GM21381 (cell line): ENCODE measurements around the gene KLF15.

Experiments
- ATAC-seq: cut with Tn5 transposase; IDR thresholded peaks from one replicate; pipeline ENCODE4 v1.9.1; 2021; ENCODE audit warnings: mild to moderate bottlenecking, moderate library complexity; ENCODE audit not compliant: unreplicated experiment

The KLF15 gene

DNA sequence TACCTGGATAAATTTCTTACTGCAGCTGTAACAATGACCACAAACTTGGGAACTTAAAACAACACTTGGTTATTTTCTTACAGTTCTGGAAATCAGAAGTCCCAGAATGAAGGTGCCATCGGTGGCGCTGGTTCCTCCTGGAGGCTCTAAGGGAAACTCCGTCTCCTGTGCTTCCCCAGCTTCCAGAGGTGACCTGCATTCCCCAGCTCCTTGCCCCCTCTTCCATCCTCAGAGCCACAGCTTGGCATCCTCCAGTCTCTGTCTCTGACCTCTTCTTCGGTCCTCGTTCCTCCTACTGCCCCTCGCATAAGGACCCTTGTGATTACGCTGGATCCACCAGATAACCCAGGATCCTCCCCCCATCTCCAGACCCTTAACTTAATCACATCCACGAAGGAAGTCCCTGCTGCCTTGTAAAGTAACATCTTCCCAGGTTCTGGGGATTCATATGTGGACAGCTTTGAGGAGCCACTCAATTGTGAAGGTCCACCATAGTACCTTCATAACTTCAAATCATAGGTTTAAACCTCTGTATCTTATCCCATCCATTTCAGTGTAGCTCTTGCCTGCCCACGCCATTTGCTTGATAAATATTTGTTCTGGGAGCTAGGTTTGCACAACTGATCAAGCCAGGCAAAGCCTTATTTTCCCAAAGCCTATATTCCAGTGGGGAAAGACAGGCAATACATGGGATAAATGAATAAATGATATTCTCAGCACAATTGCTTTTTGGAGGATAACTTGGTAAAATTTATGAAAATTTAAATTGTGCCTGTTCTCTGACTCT, 34.8 kb downstream of the KLF15 start:
- no peak for ATAC-seq

DNA sequence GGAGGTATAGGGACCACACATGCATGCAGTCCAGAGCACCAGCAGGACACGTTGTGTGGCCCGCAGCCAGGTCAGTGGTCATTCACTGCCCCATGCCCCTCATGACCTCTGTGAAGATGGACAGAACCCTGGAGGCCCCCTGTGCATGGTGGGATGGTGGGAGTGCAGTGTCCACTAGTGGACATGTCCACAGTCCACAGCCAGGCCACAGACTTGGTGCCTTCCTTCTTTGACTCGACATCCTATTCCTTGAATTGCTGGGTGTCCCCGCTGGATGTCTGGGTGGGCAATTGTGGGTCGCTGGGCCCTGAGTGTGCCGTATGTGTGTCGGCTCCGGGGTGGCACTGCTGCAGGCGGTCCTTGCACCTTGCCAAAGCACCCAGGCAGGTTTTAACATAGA, 35.7 kb downstream of the KLF15 start:
- ATAC-seq: no peak

DNA sequence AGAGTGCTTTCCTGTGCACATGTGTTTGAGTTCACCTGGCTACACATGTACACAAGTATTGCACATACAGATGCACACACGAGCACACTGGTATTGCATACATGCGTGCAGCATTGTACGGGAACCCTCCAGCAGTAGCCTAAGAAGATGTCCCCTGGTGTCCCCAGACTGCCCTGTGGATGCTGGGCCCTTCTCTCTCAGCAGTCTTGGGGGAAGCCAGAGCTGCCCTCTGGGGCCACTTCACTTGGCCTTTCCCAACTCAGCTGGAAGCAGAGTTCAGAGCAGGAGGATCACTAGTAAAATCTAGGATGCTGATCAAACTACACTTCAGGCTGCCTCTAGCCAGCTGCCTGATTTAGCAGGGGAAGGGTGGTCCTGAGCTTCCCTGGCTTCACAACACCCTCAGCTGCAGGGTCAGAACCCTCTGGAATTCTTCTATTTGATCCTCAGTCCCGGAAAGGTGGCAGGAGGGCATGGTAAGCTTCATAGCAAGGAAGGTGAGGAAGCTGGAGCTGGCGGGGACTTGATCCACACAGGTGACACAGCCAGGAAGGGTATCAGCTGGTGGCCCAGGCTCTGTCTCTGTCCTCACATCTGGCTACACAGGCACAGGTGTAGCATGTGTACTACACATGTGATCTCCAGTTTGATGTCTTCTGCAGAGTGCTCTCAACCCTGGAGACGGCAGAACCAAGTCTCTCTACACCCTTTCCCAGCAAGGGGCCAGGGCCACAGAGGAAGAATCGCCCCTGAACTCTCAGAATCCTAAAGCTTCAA, 36.5 kb downstream of the KLF15 start:
- no peak for ATAC-seq

DNA sequence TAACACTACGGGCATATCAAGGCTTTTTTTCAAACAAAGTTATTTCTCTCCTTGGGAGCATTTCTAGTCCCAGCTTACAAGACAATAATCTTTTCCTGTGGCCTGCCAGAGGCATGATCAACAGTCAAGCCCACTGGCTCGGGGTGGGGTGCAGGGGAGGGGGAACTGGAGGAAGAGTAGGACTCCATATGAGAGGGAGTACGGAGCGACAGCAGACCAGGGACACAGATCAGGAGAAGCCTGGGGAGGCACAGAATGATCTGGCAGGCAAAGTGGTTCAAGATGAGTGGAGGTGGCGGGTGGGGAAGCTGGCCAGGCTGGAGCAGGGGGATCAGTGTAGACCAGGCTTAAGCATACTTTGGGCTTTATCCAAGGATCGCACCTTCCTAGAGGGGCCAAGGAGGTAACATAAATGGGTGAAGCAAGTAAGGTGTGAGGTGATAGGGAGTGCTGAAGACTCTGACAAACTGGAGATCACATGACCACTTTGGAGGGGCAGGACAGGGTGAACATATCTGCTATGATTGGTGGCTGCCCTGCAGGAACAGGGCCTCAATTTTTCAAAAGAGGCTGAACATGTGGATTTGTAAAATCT, 37.4 kb downstream of the KLF15 start:
- ATAC-seq: no peak

DNA sequence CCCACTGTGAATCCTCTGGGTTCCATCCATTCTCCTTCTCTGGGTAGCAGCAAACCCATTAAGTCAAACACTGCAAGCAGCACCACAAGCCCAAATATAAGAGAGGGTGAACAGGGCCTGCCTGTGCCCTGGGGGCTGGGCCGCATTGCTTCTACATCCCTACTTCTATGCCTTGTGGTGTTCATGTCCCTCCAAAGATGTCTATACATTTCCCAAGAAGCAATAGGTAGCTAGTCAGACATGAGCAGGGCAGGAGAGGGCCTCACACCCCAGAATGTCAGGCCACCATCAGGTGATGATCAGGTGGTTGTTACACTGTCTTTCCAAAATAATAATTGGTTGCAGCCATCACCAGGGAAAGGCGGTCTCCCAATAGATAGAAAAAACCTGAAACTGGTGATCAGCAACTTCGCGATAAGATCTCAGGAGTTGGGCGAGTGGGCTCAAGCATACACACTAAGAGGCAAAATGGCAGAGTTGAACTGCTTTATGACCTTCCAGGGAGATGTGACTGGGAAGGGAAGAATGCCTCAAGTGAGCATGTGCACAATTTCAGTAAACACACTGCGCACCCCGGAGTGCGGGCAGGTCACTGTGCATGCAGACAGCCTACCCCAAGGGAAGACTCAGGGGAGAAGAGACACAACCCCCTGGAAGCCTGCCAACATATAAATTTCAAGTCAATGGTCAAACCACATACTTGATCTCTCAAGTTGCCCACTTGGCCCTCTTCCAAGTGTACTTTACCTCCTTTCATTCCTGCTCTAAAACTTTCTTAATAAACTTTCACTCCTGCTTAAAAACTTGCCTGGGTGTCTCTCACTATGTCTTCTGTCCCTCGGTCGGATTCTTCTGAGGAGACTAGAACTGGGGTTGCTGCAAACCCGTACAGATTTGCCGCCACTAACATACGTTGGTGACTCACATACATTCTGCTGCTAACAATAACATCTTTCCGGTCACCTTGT, 39.9 kb downstream of the KLF15 start:
- no peak for ATAC-seq

DNA sequence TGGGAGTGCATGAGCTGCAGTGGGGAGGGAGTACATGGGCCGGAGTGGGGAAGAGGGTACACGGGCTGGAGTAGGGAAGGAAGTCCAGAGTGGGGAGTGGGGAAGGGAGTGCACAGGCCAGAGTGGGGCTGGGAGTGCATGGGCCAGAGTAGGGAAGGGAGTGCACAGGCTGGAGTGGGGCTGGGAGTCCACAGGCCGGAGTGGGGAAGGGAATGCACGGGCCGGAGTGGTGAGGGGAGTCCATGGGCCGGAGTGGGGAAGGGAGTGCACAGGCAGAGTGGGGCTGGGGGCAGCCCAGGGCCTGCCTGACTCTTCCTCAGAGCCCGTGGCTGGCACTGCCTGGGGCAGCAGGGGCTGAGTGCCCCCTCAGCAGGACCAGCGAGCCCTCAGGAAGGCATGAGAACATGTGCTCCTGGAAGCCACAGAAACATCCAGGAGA, 40.7 kb downstream of the KLF15 start:
- no peak for ATAC-seq

DNA sequence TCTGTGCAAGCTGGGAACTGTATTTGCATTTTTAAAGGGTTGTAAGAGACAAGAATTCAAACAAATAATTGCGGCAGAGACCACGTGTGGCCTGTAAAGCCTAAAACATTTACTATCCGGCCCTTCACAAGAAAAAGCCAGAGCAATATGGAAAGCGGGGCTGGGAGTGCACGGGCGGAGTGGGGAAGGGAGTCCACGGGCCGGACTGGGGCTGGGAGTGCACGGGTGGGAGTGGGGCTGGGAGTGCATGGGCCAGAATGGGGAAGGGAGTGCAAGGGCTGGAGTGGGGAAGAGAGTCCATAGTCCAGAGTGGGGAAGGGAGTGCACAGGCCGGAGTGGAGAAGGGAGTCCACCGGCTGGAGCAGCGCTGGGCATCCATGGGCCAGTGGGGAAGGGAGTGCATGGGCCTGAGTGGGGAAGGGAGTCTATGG, 41.2 kb downstream of the KLF15 start:
- no peak for ATAC-seq

DNA sequence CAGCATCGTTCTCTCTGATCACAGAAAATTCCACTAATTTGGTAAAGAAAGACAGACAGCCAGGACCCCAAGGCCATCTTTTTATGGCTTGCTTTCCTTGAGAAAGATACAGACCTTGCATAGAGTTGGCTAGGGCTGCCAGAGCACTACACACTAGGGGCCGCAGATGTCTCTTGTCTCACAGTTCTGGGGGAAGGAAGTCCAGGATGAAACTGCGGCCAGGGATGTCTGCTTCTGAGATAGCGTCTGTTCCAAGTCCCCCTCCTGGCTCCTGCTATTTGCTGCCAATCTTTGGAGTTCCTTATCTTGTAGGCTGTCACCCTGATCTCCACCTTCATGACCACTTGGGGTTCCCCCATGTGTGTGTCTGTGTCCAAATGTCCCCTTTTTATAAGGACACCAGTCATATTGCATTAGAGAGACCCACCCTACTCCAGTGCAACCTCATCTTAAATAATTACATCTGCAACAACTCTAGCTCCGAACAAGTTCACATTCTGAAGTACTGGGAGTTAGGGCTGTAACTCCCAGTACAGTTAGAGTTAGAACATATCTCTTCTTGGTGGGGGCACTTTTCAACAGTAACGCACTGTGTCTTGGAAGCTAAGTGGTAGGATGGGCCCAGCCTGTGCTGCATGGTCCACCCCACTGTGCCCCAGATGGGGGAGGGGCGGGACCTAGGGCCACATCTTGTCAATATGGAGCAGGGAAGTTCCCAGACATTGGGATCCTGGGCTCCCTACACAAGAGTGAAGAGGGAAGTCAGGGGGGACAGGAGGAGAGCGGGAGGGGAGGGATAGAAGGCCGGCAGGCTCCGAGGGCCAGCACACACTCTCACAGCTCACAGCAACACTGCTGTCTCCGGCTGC, 42.2 kb downstream of the KLF15 start:
- ATAC-seq: no peak

DNA sequence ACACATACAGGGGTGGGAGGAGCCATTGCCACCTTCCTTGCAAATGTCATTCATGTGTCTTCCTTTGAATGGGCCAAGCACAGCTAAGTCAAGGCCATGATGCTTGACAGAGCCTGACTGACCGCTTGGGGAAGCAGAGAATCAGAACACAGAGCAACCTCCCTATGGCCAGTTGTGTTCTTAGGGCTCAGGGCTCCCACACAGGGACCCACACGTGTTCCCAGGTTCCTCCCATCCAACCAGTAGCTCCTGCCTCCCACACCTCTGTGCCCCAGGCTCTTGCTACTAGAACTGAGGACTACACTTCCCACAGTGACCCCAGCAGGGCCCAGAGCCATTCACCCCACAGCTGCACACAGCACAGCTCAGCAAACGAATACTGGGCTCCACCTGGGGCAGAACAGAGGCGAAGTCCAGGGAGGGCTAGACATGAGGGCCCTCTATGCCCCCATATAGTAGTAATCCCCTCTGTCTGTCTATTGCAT, 42.9 kb downstream of the KLF15 start:
- ATAC-seq: no peak

DNA sequence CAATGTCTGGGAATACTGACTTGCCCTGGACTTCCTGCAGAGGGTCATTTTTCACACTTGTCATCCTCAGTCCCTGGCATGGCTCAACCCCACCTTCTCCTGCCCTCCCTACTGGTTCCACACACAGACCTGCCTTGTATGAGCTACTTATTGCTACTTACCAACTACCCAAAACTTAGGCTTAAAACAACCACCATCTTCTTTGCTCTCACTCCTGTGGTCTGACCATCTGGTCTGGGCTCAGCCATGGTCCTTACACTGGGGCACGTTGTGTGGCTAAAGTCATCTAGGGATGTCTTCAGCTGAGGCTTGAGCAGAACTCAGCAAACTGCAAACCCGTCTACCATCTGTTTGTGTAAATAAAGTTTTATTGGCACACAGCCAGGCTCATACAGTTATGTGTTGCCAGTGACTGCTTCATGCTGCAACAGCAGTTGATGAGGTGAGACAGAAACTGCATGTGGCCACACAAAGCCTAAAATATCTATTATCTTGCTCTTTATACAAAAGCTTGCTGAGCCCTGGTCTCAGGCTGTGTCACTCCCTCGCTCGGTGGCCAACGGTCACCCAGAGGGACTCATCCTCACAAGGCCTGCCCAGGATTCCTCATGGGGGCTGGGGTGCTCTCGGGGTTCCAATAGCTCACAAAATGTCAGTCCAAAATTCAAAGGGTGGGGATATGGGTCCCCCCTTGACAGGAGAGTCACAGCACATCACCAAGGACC, 43.5 kb downstream of the KLF15 start:
- ATAC-seq: no peak

DNA sequence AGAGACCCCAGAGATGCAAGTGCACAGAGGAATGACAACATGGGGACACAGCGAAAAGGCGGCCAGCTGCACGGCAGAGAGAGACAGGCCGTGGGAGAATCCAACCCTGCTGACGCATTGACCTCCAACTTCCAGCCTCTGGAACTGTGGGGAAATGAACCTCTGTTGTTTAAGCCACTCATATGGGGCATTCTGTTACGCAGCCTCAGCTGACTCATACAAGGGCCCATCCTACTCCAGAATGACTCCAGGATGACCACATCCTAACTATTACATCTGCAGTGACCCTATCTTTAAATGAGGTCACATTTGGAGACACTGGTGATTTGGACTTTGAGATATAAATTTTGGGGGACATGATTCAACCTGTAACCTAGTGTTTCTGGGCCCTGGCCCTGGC, 44.0 kb downstream of the KLF15 start:
- no peak for ATAC-seq

DNA sequence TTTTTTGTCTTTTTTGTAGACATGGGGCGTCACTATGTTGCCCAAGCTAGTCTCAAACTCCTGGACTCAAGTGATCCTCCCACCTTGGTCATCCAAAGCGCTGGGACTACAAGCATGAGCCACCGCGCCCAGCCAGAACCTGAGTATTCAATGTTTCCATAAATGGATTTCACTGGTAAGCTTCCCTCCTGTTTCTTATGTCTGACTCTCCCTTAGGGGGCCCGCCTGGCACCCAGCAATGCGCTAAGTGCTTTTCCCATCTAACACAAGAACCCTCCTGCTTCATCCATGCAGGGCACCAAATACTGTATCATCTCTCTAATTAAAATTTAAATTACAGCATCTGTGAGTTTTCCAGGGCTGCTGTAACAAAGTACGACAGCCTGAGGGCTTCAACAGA, 44.9 kb downstream of the KLF15 start:
- ATAC-seq: no peak

DNA sequence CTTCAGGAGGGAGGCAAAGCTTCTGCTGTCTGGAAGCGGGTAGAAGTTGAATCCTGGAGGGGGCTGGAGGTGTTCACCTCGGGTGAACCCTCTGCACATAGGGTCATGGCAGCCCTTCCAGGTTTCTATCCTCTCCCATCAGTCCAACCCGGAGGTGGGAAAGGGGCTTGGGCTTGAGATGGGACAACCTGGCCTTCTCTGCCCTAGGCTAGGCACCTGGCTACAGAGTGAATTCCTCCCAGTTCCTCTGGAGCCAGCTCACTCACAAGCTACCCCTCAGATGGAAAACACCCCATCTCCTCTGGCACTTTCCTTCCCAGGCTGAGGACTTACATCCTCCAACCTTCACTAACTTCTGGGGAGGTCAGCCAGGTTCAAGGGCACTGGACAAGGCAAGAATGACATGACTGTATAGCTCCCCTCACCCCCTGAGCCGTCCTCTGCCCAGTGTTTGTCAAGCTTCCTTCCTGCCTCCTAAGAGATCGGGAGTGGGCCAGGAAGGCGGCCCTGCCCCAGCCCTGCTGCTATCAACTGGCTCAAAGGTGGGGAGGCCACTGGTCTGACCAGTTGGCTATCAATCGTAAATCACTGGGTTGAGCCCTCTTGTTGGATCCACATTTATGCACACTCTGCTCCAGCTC, 45.8 kb downstream of the KLF15 start:
- ATAC-seq: no peak

DNA sequence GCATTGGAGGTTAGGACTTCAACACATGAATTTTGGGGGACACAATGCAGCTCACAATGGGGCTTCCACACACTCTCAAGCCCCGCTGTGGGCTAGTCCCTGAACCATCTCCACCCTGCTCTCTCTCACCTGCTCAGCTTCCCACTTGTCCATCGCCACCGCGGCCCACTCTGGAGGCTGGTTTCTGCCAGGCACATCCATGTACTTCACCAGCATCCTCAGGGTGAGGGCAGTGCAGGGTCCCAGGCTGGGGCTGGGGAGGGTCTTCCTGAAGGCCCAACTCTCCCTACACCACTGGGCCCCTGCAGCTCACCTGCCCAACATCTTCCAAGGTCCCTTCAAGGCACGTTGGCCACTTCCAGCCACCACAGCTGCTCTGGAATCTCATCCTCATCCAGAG, 46.4 kb downstream of the KLF15 start:
- no peak for ATAC-seq

DNA sequence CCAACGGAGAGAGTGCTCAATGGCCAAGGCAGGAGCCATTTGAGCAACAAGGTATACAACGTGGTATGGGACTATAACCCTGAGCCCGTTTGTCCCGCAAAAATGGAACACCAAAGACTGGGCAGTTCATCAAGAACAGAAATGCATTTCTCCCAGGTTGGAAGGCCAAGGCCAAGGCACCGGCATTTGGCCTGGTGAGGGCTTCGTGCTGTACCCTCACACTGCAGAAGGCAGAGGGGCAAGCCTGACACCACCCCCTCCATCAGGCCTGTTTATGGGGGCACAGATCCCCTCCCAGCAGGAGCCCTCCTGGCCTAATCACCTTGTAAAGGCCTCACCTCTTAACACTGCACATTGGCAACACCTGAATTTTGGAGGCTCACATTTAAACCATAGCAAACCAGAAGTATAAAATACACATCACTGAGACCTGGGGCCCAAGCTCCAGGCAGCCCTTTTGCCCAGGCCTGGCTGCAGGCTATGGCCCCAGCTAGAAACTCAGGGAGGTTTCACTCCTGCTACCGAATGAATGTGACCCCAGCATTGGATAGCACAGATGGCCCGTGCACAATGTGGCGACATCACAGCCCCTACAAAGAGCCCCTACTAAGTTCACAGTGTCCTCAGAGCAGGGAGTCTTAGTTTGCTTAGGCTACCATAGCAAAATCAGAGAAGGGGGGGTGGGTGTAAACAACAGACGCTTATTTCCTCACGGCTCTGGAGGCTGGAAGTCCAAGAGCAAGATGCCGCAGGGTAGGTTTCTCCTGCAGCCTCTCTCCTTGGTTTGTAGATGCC, 47.1 kb downstream of the KLF15 start:
- no peak for ATAC-seq

DNA sequence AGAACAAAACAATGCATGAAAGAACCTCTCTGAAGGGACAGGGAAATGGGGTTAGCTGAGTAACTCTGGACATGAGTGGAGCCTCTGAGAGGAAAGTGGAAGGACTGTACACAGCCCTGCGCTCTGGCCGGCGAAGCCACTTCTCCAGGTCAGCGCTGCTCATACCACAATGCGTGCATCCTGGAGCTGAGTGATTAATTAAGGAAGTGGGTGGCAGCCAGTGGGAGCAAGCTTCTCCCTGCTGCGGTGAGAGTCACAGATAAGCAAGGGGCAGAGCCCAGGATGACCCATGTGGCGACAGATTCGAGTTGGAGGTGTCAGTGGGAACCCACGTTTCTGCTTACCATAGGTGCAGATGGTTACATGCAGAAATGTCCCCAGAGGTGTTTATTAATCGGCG, 48.0 kb downstream of the KLF15 start:
- ATAC-seq: no peak

DNA sequence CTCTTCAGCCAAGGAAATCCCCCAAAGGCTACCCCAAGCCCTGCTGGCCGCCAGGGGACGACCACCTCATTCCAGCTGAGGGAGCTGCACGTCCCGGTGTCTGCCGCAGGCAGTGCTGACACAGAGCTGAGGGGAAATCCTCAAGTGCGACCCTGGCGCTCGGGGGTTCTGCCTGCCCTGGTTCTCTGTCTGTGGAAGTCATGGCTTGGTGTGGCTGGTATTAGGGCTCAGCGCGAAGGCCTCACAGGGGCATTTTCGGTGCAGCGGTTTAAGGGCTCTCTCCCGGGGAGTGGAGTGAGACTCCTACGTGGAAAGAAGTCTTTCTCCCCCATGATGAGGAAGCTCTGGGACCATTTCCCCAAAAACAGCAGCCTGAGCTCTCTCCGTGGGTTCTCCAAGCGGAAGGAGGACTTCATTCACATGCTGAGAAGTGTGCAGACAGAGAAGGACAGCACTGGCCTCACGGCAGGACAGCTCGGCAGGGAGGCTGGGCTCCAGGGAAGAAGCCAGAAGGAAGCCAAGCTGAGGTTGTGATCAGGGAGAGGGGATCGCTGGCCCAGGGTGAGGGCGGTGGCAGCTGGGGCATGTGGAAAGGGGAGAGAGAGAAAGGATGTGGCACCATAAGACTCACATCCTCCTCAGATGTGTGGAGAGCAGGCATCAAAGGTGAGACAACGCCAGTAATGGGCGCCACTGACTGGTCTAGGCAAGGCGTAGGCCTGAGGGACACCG, 48.6 kb downstream of the KLF15 start:
- no peak for ATAC-seq
